K562 (cell line): ENCODE data around the gene SLC38A2. TPM values are rescaled to one million over a fixed set of nuclear protein-coding genes. Genes with fewer than 3 reads are reported as not detected.

Experiments used
- ATAC-seq: fragments of 200-7000 bp; cut with Tn5 transposase; 3 replicates; pipeline ENCODE4 v1.9.1; 2020; ENCODE audit warnings: moderate library complexity
- BruUV-seq: library from RNA; stranded (reverse); fragments of 400-500 nt; replicated peaks from 2 replicates; lab custom pipeline; 2021; lab: Mats Ljungman, UMichigan
- CTCF ChIA-PET: fragments of 300-600 bp; formaldehyde crosslinking; extraction: SDS; loops from one replicate; lab custom pipeline; 2021; ENCODE audit warnings: low intra/inter-chr PET ratio; lab: Yijun Ruan, JAX
- POLR2A ChIA-PET: fragments of 300-600, 350-650 bp; sonication (Branson Sonifier 250); formaldehyde crosslinking; extraction: SDS; loops from one replicate; lab custom pipeline; 2021; ENCODE audit warnings: antibody characterized with exemption, inconsistent platforms; lab: Yijun Ruan, JAX
- DNase-seq, 4 experiments: peaks; one replicate each; pipeline versions ENCODE4 v3.0.0 to v3.0.0-alpha.2; 2011 to 2018; ENCODE audit warnings: low spot score in 3 of 4, mixed read lengths in 3 of 4; ENCODE audit errors: extremely low read depth in 1 of 4
- FAIRE-seq: peaks from 2 replicates; lab custom pipeline; 2011; peaks lifted over from hg19 to GRCh38; lab: Jason Lieb, UNC
- H2AFZ ChIP-seq: 2 replicates; pipeline ENCODE4 v1.6.0; 2011; ENCODE audit warnings: low read depth, low read length, control low read depth, inconsistent platforms
- H3K27ac ChIP-seq: fragments of 200-600 bp; 3 replicates; pipeline ENCODE4 v1.8.0; 2011; ENCODE audit warnings: low read depth, mild to moderate bottlenecking, control low read depth, inconsistent platforms, low read length, moderate library complexity, mixed read lengths; ENCODE audit errors: extremely low read depth
- H3K27me3 ChIP-seq, 2 experiments: fragments of 300-600 bp in 1 of 2; 2 replicates in 1 of 2; 3 replicates in 1 of 2; pipeline versions ENCODE4 v1.6.0 to v1.8.0; 2011; ENCODE audit warnings: inconsistent platforms in 2 of 2, low read length in 2 of 2, mild to moderate bottlenecking in 1 of 2, mixed read lengths in 1 of 2, moderate library complexity in 1 of 2; ENCODE audit not compliant: control insufficient read depth in 2 of 2, insufficient read depth in 2 of 2
- H3K36me3 ChIP-seq: fragments of 300-600 bp; 3 replicates; pipeline ENCODE4 v1.8.0; 2011; ENCODE audit warnings: mild to moderate bottlenecking, low read length, inconsistent platforms; ENCODE audit not compliant: control insufficient read depth, insufficient read depth
- H3K4me1 ChIP-seq, 2 experiments: fragments of 200-600 bp in 1 of 2; replicated peaks in 1 of 2; 2 replicates in 1 of 2; 3 replicates in 1 of 2; pipeline versions ENCODE4 v1.5.1 to v1.8.0; 2011; ENCODE audit warnings: inconsistent platforms in 2 of 2, low read length in 2 of 2, mild to moderate bottlenecking in 1 of 2, mixed read lengths in 1 of 2, moderate library complexity in 1 of 2; ENCODE audit not compliant: control insufficient read depth in 2 of 2, insufficient read depth in 2 of 2
- H3K4me2 ChIP-seq: 2 replicates; pipeline ENCODE4 v1.6.1; 2011; ENCODE audit warnings: low read length, control low read depth, inconsistent platforms, mixed read lengths; ENCODE audit not compliant: insufficient read depth
- H3K4me3 ChIP-seq: fragments of 200-600 bp; sonication (generic), shearing (Covaris generic); 2 replicates; pipeline ENCODE4 v1.5.1; 2016; ENCODE audit warnings: control low read depth, inconsistent platforms
- H3K79me2 ChIP-seq: fragments of 200-600 bp; 3 replicates; pipeline ENCODE4 v1.8.0; 2011; ENCODE audit warnings: low read length, inconsistent platforms; ENCODE audit not compliant: control insufficient read depth, insufficient read depth
- H3K9ac ChIP-seq, 2 experiments: 2 replicates each; pipeline versions ENCODE4 v1.6.0 to v1.6.1; 2011; ENCODE audit warnings: low read depth in 2 of 2, low read length in 2 of 2, control low read depth in 1 of 2, inconsistent platforms in 1 of 2, mild to moderate bottlenecking in 1 of 2, mixed read lengths in 1 of 2; ENCODE audit not compliant: insufficient read depth in 1 of 2
- H3K9me1 ChIP-seq: one replicate; pipeline ENCODE4 v1.6.0; 2011; ENCODE audit warnings: inconsistent platforms, mild to moderate bottlenecking, low read length, moderate library complexity; ENCODE audit not compliant: control insufficient read depth, insufficient read depth
- H3K9me3 ChIP-seq: replicated peaks from 2 replicates; pipeline ENCODE4 v1.5.1; 2011; ENCODE audit warnings: low read depth, low read length, inconsistent platforms; ENCODE audit not compliant: control insufficient read depth, insufficient read depth
- H4K20me1 ChIP-seq: replicated peaks from 2 replicates; pipeline ENCODE4 v1.6.1; 2011; ENCODE audit warnings: low read length, inconsistent platforms, mixed read lengths; ENCODE audit not compliant: control insufficient read depth, insufficient read depth
- ADNP ChIP-seq: fragments of 200-800 bp; sonication (Bioruptor generic); IDR thresholded peaks from 2 replicates; pipeline ENCODE4 v1.6.1; 2016; ENCODE audit warnings: missing genetic modification characterization, missing compliant biosample characterization
- HDAC6 ChIP-seq: IDR thresholded peaks from 2 replicates; pipeline ENCODE4 v1.6.1; 2012; ENCODE audit warnings: low read depth, mild to moderate bottlenecking, control low read depth, inconsistent platforms, low read length, moderate library complexity
- KLF1 ChIP-seq: fragments of 450-650 bp; IDR thresholded peaks from 2 replicates; pipeline ENCODE4 v1.6.1; 2016; ENCODE audit warnings: missing genetic modification characterization, missing compliant biosample characterization
- LEF1 ChIP-seq: fragments of 450-650 bp; IDR thresholded peaks from 2 replicates; pipeline ENCODE4 v1.6.1; 2016; ENCODE audit warnings: mild to moderate bottlenecking
- RB1 ChIP-seq: fragments of 450-650 bp; IDR thresholded peaks from 2 replicates; pipeline ENCODE4 v1.6.1; 2017; ENCODE audit warnings: low read depth, mild to moderate bottlenecking
- RCOR1 ChIP-seq, 2 experiments: IDR thresholded peaks; 2 replicates each; pipeline ENCODE4 v1.6.1; 2012; ENCODE audit warnings: low read depth in 2 of 2, low read length in 2 of 2, borderline replicate concordance in 1 of 2, improper control_type of control experiment in 1 of 2
- SAP30 ChIP-seq: fragments of 200-600 bp; sonication (generic); IDR thresholded peaks from 2 replicates; pipeline ENCODE4 v1.6.1; 2012; ENCODE audit warnings: borderline replicate concordance, low read depth, mild to moderate bottlenecking, moderate library complexity, low read length, control low read depth, inconsistent platforms; ENCODE audit not compliant: insufficient read depth, poor library complexity, severe bottlenecking
- SRSF7 ChIP-seq: fragments of 200-400 bp; formaldehyde crosslinking; optimal IDR thresholded peaks from 2 replicates; pipeline ENCODE3; 2017; ENCODE audit warnings: mild to moderate bottlenecking, low read depth, low read length
- SRSF9 ChIP-seq: fragments of 200-400 bp; formaldehyde crosslinking; IDR thresholded peaks from 2 replicates; pipeline ENCODE4 v1.6.1; 2017; ENCODE audit warnings: low read depth, low read length, borderline replicate concordance
- TAL1 ChIP-seq: fragments of 450-650 bp; IDR thresholded peaks from 2 replicates; pipeline ENCODE4 v1.6.1; 2016; ENCODE audit warnings: mild to moderate bottlenecking
- WGBS: fragments of 100-300 bp; shearing (Covaris generic); methylation state at CpG from one replicate; pipeline ENCODE4 v1.1.6; 2016; ENCODE audit warnings: low coverage, mixed read lengths; ENCODE audit not compliant: insufficient coverage; ENCODE audit errors: missing lambda C conversion rate; 5-methylcytosine and 5-hydroxymethylcytosine counted together
- in situ Hi-C: fragments of 300-500 bp; cut with MboI; formaldehyde crosslinking; loops from 4 replicates; pipeline ENCODE4 v1.15.0; 2018; ENCODE audit warnings: inconsistent platforms, mixed read lengths
- intact Hi-C: fragments of 100-400 bp; cut with micrococcal nuclease; formaldehyde crosslinking; loops from 2 replicates; pipeline ENCODE4 v1.14.2; 2022
- polyA plus RNA-seq, 8 experiments: library from polyadenylated mRNA; depleted of rRNA in 4 of 8; stranded (reverse) in 5 of 8; unstranded in 3 of 8; fragments of >200 nt; fragmentation: Nextera tagmentation in 2 of 8; fragmentation: Illumina TruSeq in 1 of 8; extraction: Ambion mirVana in 2 of 8; extraction: Trizol in 1 of 8; gene quantifications; 2 replicates each; pipeline versions ENCODE4 v1.2.1 to v1.2.3, GENCODE V29; 2011 to 2014; ENCODE audit warnings: inconsistent platforms in 1 of 8, missing spikeins in 1 of 8
- total RNA-seq, 7 experiments: library from RNA; depleted of rRNA in 6 of 7; stranded (reverse); fragments of >200 nt in 6 of 7; fragmentation: Illumina TruSeq in 2 of 7; extraction: Trizol in 2 of 7; gene quantifications; 2 replicates each; pipeline versions ENCODE4 v1.2.1 to v1.2.3, GENCODE V29; 2011 to 2021; ENCODE audit warnings: low replicate concordance in 1 of 7
- TF ChIP-seq, protein P1 (sequence below): fragments of 150-350 bp; IDR thresholded peaks from 2 replicates; pipeline ENCODE4 v1.6.1; 2014; ENCODE audit warnings: low read depth, mild to moderate bottlenecking, low read length, borderline replicate concordance

SLC38A2 gene
- total and polyA plus RNA-seq, 9 of the 15 experiments (the other 6 are each of a cell fraction or from before 2014, with no cell fraction given) = 98.7 to 292 (median 143) TPM

DNA sequence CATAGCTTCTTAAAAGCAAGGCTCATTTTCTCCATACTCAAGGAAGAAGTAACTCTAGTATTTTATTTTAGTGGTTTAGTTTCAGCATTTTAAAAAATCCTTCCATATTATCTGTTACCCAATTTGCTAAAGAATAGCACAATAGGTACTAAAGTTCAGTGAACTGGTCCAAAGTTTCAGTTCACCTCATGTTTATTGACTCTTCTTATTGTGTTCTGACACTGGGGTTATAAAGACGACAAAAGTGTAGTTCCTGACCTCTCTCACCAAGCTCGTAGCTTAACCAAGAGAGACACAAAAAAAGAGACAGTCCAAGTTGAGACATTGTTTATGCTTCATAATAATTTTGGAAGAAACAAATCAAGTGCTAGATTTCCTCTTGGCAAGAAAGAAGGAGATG is 40.8 kb upstream of the SLC38A2 start:
- BruUV-seq = no TSS peak
- WGBS = 40% methylated on average over 2 of the region's 2 CpGs
- peak; percentile 6 for FAIRE-seq
- H3K27ac ChIP-seq = no peak overlapping the region
- H2AFZ ChIP-seq = peak overlapping the region; percentile 3; the same call in 1 of the 2 replicates
- intact Hi-C loops = no loop called here
- no peaks in the 10 kb centered on the region for H3K9me1 ChIP-seq
- no peaks in the 10 kb centered on the region for H3K9me3 ChIP-seq
- ChIA-PET CTCF (no interaction called here), POLR2A (interaction anchor here (1.2 kb wide), 1 partner anchor 55 kb away, joined by 3 read pairs; no protein-coding TSS in a partner anchor)
- H3K4me3 ChIP-seq = no peak overlapping the region
- no peak for ATAC-seq
- H4K20me1 ChIP-seq = no peaks in the 10 kb centered on the region
- no peak overlapping the region for H3K4me2 ChIP-seq
- H3K9ac ChIP-seq = no peak overlapping the region
- no peaks in the 10 kb centered on the region for H3K27me3 ChIP-seq
- in situ Hi-C loops = no loop called here
- H3K79me2 ChIP-seq = no peaks in the 10 kb centered on the region
- DNase-seq = no peak
- H3K36me3 ChIP-seq = no peaks in the 10 kb centered on the region
- H3K4me1 ChIP-seq = no peaks in the 10 kb centered on the region
- TF ChIP-seq KLF1 (tag) (no peak), RB1 (no peak)

DNA sequence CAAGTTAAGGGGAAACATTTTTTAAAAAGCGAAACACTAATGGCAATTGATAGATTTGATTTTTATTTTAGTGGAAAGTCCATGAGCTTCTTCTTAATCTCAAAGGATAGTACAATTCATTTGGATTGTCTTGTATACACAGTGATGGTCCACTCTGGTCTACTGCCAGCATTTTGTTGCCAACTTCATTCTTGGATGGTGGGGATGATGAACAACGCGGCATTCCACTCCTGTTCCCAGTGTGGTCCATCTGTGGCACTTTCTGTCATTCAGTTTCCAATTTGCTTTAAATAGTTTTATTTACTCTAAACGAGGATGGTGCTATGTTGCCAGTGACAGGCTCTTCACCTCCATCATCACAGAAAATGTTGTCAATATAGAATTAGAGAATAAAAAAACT is 40.3 kb upstream of the SLC38A2 start:
- Histone ChIP-seq H3K27ac (no peak overlapping the region), H3K9me1 (no peaks in the 10 kb centered on the region), H3K36me3 (no peaks in the 10 kb centered on the region), H4K20me1 (no peaks in the 10 kb centered on the region), H2AFZ (no peak overlapping the region), H3K4me2 (no peak overlapping the region), H3K27me3 (no peaks in the 10 kb centered on the region), H3K4me3 (no peak overlapping the region), H3K9ac (no peak overlapping the region), H3K79me2 (no peaks in the 10 kb centered on the region), H3K9me3 (no peaks in the 10 kb centered on the region)
- no peak for FAIRE-seq
- DNase-seq = no peak
- in situ Hi-C loops = no loop called here
- POLR2A ChIA-PET = interaction anchor here (0.9 to 1.2 kb wide), 2 partner anchors 17 to 54 kb away, joined by 3 to 4 read pairs; no protein-coding TSS in a partner anchor
- WGBS = 68% methylated on average over 4 of the region's 4 CpGs
- ATAC-seq = no peak
- intact Hi-C loops = no loop called here
- CTCF ChIA-PET = no interaction called here
- no TSS peak for BruUV-seq
- TF ChIP-seq ADNP (no peak), LEF1 (no peak), HDAC6 (no peak), TAL1 (no peak), SAP30 (no peak), RCOR1 (IDR thresholded peaks at IDR 0.05; ENCODE audit: borderline replicate concordance in 1 of 2, low read depth in 2 of 2, low read length in 2 of 2) (no peak), SRSF9 (no peak), SRSF7 (no peak)
- TF ChIP-seq, protein P1, sequence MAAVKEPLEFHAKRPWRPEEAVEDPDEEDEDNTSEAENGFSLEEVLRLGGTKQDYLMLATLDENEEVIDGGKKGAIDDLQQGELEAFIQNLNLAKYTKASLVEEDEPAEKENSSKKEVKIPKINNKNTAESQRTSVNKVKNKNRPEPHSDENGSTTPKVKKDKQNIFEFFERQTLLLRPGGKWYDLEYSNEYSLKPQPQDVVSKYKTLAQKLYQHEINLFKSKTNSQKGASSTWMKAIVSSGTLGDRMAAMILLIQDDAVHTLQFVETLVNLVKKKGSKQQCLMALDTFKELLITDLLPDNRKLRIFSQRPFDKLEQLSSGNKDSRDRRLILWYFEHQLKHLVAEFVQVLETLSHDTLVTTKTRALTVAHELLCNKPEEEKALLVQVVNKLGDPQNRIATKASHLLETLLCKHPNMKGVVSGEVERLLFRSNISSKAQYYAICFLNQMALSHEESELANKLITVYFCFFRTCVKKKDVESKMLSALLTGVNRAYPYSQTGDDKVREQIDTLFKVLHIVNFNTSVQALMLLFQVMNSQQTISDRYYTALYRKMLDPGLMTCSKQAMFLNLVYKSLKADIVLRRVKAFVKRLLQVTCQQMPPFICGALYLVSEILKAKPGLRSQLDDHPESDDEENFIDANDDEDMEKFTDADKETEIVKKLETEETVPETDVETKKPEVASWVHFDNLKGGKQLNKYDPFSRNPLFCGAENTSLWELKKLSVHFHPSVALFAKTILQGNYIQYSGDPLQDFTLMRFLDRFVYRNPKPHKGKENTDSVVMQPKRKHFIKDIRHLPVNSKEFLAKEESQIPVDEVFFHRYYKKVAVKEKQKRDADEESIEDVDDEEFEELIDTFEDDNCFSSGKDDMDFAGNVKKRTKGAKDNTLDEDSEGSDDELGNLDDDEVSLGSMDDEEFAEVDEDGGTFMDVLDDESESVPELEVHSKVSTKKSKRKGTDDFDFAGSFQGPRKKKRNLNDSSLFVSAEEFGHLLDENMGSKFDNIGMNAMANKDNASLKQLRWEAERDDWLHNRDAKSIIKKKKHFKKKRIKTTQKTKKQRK = no peak
- TF ChIP-seq, all 486 proteins: peak for 0
- no peaks in the 10 kb centered on the region for H3K4me1 ChIP-seq
